Osteocyte (in vitro differentiated cells): ENCODE results near the gene TRIM50. TPM values are rescaled to one million over a fixed set of nuclear protein-coding genes. Genes with fewer than 3 reads are reported as not detected.

Experiments used
- total RNA-seq: library from RNA; stranded (reverse); gene quantifications from 2 replicates; pipeline ENCODE4 v1.2.1, GENCODE V29; 2021

The TRIM50 gene
- total RNA-seq, 1 donor from 2014 or later, result not detected

Other genes with a start within 250 kb of the TRIM50 start
- gene SPDYE9, start 242.0 kb downstream of the TRIM50 start, total RNA-seq, result not detected in 2 replicates
- gene NSUN5, start 19.3 kb downstream of the TRIM50 start, total RNA-seq, result 16.8 and 22.6 TPM in 2 replicates
- gene FKBP6, start 79 bp upstream of the TRIM50 start, total RNA-seq, result not detected in 2 replicates
- 1.8 and 1.9 TPM in 2 replicates for gene FZD9, start 105.7 kb upstream of the TRIM50 start, total RNA-seq
- 80.7 and 86.6 TPM in 2 replicates for gene BAZ1B, start 194.2 kb upstream of the TRIM50 start, total RNA-seq
- 37.4 and 41.8 TPM in 2 replicates for gene BCL7B, start 229.6 kb upstream of the TRIM50 start, total RNA-seq